OCI-LY3 (cell line): Measurements from ENCODE around the gene ID1.

Experiments
- H2AFZ ChIP-seq: fragments of 200-600, 300-600 bp; shearing (Covaris generic); 2 replicates; pipeline ENCODE4 v1.6.0; 2014; ENCODE audit warnings: antibody characterized with exemption, low read depth, low read length
- H3K27ac ChIP-seq: fragments of 200-600, 300-600 bp; sonication (generic); 2 replicates; pipeline ENCODE4 v1.5.1; 2014; ENCODE audit warnings: mild to moderate bottlenecking, low read length, moderate library complexity, mixed read lengths
- H3K27me3 ChIP-seq: fragments of 200-600, 300-600 bp; sonication (generic); 2 replicates; pipeline ENCODE4 v1.6.1; 2014; ENCODE audit warnings: low read depth, low read length, mixed read lengths
- H3K36me3 ChIP-seq: fragments of 200-600, 300-600 bp; sonication (generic); replicated peaks from 2 replicates; pipeline ENCODE3; 2014; ENCODE audit warnings: low read depth, low read length, mixed read lengths
- H3K4me1 ChIP-seq: fragments of 300-600, 200-600 bp; sonication (generic); 2 replicates; pipeline ENCODE4 v1.6.1; 2014; ENCODE audit warnings: low read length, mixed read lengths
- H3K4me2 ChIP-seq: fragments of 200-600, 300-600 bp; sonication (generic); 2 replicates; pipeline ENCODE4 v1.6.1; 2014; ENCODE audit warnings: low read length, mixed read lengths
- H3K4me3 ChIP-seq: fragments of 300-600, 200-600 bp; sonication (generic); 2 replicates; pipeline ENCODE4 v1.5.1; 2014; ENCODE audit warnings: antibody characterized with exemption, mild to moderate bottlenecking, low read length, moderate library complexity
- H3K79me2 ChIP-seq: fragments of 300-600, 200-600 bp; shearing (Covaris generic); 2 replicates; pipeline ENCODE4 v1.6.1; 2014; ENCODE audit warnings: mild to moderate bottlenecking, low read length, mixed read lengths
- H3K9ac ChIP-seq: fragments of 300-600, 200-600 bp; shearing (Covaris generic); 2 replicates; pipeline ENCODE4 v1.6.0; 2014; ENCODE audit warnings: mild to moderate bottlenecking, low read length, moderate library complexity
- H3K9me3 ChIP-seq: fragments of 200-600, 300-600 bp; shearing (Covaris generic); 2 replicates; pipeline ENCODE4 v1.6.1; 2014; ENCODE audit warnings: low read length, mixed read lengths; ENCODE audit not compliant: insufficient read depth
- H4K20me1 ChIP-seq: fragments of 200-600, 300-600 bp; sonication (generic); 2 replicates; pipeline ENCODE4 v1.6.1; 2016; ENCODE audit warnings: low read length, mixed read lengths; ENCODE audit not compliant: insufficient read depth
- EZH2phosphoT487 ChIP-seq: fragments of 200-600 bp; shearing (Covaris generic); IDR thresholded peaks from 2 replicates; pipeline ENCODE4 v1.6.1; 2018; ENCODE audit warnings: antibody characterized with exemption, mixed run types, low read depth
- TF ChIP-seq, protein P1 (sequence below): fragments of 200-600, 300-600 bp; sonication (generic); IDR thresholded peaks from 2 replicates; pipeline ENCODE4 v1.5.1; 2014; ENCODE audit warnings: antibody characterized with exemption, low read length, low read depth

The ID1 gene

DNA sequence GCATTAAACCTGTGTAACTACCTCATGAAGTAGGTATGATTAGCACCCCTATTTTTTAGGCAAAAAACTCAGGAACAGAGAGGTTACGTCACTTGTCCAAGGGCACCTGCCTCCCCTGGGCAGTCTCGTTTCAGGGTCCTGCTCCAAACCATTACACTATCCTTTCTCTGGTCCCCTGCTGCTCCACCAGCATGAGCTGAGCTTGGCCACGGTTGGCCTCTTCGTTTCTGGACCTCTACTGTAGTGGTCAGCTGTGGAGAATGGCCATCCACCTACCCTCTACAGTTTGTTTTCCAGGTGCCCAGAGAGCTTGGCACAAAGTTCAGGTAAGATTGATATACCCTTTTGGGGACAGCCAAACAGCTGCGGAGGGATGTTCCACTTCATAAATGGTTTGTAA lies 49.4 kb downstream of the ID1 start:
- Histone ChIP-seq H3K9ac (no peak overlapping the region), H3K4me3 (no peak overlapping the region), H3K9me3 (no peaks in the 10 kb centered on the region), H4K20me1 (no peaks in the 10 kb centered on the region), H2AFZ (no peak overlapping the region), H3K4me1 (no peaks in the 10 kb centered on the region), H3K79me2 (no peaks in the 10 kb centered on the region), H3K36me3 (no peaks in the 10 kb centered on the region), H3K27me3 (peaks cover 8% of the 10 kb centered on the region), H3K4me2 (no peak overlapping the region), H3K27ac (no peak overlapping the region)
- TF ChIP-seq EZH2phosphoT487 = no peak
- TF ChIP-seq, protein P1, sequence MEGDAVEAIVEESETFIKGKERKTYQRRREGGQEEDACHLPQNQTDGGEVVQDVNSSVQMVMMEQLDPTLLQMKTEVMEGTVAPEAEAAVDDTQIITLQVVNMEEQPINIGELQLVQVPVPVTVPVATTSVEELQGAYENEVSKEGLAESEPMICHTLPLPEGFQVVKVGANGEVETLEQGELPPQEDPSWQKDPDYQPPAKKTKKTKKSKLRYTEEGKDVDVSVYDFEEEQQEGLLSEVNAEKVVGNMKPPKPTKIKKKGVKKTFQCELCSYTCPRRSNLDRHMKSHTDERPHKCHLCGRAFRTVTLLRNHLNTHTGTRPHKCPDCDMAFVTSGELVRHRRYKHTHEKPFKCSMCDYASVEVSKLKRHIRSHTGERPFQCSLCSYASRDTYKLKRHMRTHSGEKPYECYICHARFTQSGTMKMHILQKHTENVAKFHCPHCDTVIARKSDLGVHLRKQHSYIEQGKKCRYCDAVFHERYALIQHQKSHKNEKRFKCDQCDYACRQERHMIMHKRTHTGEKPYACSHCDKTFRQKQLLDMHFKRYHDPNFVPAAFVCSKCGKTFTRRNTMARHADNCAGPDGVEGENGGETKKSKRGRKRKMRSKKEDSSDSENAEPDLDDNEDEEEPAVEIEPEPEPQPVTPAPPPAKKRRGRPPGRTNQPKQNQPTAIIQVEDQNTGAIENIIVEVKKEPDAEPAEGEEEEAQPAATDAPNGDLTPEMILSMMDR = no peak
